Mesendoderm (in vitro differentiated cells): ENCODE measurements around the gene ATP2B1. TPM values are rescaled to one million over a fixed set of nuclear protein-coding genes. Genes with fewer than 3 reads are reported as not detected.

ENCODE experiments used
- DNase-seq: peaks from one replicate; pipeline ENCODE4 v3.0.0; 2013
- H2AK5ac ChIP-seq: 2 replicates; pipeline ENCODE4 v1.6.1; 2013; ENCODE audit warnings: low read length, inconsistent platforms
- H2BK120ac ChIP-seq: 2 replicates; pipeline ENCODE4 v1.6.1; 2013; ENCODE audit warnings: low read depth, mild to moderate bottlenecking, low read length, moderate library complexity, mixed read lengths
- H2BK15ac ChIP-seq: replicated peaks from 2 replicates; pipeline ENCODE4 v1.6.1; 2013; ENCODE audit warnings: low read depth, mild to moderate bottlenecking, moderate library complexity
- H2BK5ac ChIP-seq: 2 replicates; pipeline ENCODE4 v1.6.1; 2013; ENCODE audit warnings: low read length, inconsistent platforms
- H3K18ac ChIP-seq: 2 replicates; pipeline ENCODE4 v1.6.1; 2013; ENCODE audit warnings: mild to moderate bottlenecking, low read length, mixed read lengths
- H3K23ac ChIP-seq: one replicate; pipeline ENCODE4 v1.6.1; 2013; ENCODE audit warnings: low read length
- H3K27ac ChIP-seq: 2 replicates; pipeline ENCODE4 v1.5.1; 2013; ENCODE audit warnings: low read depth, mild to moderate bottlenecking, inconsistent platforms, low read length, moderate library complexity
- H3K27me3 ChIP-seq: 2 replicates; pipeline ENCODE4 v1.6.1; 2013; ENCODE audit warnings: low read length, control low read depth, mild to moderate bottlenecking, inconsistent platforms; ENCODE audit not compliant: insufficient read depth, poor library complexity
- H3K36me3 ChIP-seq: 2 replicates; pipeline ENCODE4 v1.6.1; 2013; ENCODE audit warnings: low read length, inconsistent platforms; ENCODE audit not compliant: control insufficient read depth, insufficient read depth
- H3K4ac ChIP-seq: one replicate; pipeline ENCODE4 v1.6.1; 2013; ENCODE audit warnings: low read depth, mild to moderate bottlenecking, low read length, moderate library complexity
- H3K4me1 ChIP-seq: 2 replicates; pipeline ENCODE4 v1.6.1; 2013; ENCODE audit warnings: low read depth, low read length, inconsistent platforms; ENCODE audit not compliant: control insufficient read depth
- H3K4me2 ChIP-seq: 2 replicates; pipeline ENCODE4 v1.6.1; 2013; ENCODE audit warnings: low read length
- H3K4me3 ChIP-seq: 2 replicates; pipeline ENCODE4 v1.5.1; 2013; ENCODE audit warnings: mild to moderate bottlenecking, low read length
- H3K56ac ChIP-seq: one replicate; pipeline ENCODE4 v1.6.1; 2013; ENCODE audit warnings: low read length
- H3K79me1 ChIP-seq: 2 replicates; pipeline ENCODE4 v1.6.1; 2013; ENCODE audit warnings: low read length, inconsistent platforms
- H3K79me2 ChIP-seq: 2 replicates; pipeline ENCODE4 v1.6.1; 2013; ENCODE audit warnings: mild to moderate bottlenecking, low read length; ENCODE audit not compliant: control insufficient read depth, insufficient read depth
- H3K9ac ChIP-seq: 2 replicates; pipeline ENCODE4 v1.6.1; 2013; ENCODE audit warnings: low read length, inconsistent platforms
- H4K5ac ChIP-seq: one replicate; pipeline ENCODE4 v1.6.1; 2013; ENCODE audit warnings: low read length
- H4K8ac ChIP-seq: one replicate; pipeline ENCODE4 v1.6.1; 2013; ENCODE audit warnings: low read depth, mild to moderate bottlenecking, control low read depth, low read length, moderate library complexity
- WGBS: extraction: QIAGEN DNeasy Blood & Tissue Kit; methylation state at CpG from one replicate; pipeline ENCODE4 v1.1.7; 2013; ENCODE audit warnings: low lambda C conversion rate, missing lambda C conversion rate; ENCODE audit not compliant: insufficient coverage; ENCODE audit errors: extremely low coverage; 5-methylcytosine and 5-hydroxymethylcytosine counted together
- small RNA-seq: library from polyadenylated mRNA; stranded (forward); fragments of <200 nt; extraction: miRNeasy Mini kit (QIAGEN cat#:217004); gene quantifications from one replicate; pipeline ENCODE3, GENCODE V24; 2013; ENCODE audit not compliant: insufficient read depth

The ATP2B1 gene

DNA sequence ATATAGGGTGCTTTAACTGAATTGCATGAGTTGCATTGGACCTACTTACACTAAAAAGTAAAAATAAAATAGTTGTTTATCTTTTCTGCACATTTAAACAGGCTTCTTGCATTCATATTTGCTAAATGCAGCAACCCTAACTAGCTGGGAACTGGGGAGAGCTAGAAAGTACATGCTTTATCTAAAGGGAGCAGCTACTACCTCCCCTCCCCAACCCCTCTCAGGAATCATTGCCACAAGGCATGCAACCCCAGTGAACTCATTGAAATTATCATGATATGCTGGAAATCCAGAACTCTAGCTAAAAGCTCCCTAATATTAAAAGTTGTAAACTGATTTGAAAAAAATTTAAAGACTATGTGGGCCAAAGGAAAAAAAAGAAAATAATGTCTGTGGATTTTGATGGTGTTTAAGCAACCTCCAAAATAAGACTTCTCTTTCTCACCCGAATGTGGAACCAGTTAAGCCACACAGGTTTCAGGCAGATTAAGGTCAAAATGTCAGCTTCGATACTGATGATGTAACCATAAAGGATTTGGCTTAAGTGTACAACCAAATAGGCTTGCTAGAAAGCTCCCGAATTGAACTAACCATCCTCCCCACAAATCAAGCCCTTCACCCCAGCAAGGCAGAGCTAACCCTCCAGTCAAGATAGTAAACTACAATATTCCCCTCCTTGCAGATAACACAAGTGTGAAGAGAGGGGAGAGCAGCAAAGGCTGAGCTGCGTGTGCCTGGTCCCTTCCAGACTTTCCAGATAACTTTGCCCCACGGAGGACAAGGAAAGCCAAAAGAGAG lies 169.0 kb downstream of the ATP2B1 start:
- H2BK5ac ChIP-seq: no peak overlapping the region
- no peaks in the 10 kb centered on the region for H3K79me2 ChIP-seq
- H4K8ac ChIP-seq: no peak overlapping the region
- H3K27ac ChIP-seq: no peak overlapping the region
- H3K56ac ChIP-seq: no peak overlapping the region
- H3K18ac ChIP-seq: no peak overlapping the region
- no peak overlapping the region for H3K4me3 ChIP-seq
- no peak for DNase-seq
- H3K36me3 ChIP-seq: no peaks in the 10 kb centered on the region
- no peak overlapping the region for H4K5ac ChIP-seq
- H3K4ac ChIP-seq: no peak overlapping the region
- H3K23ac ChIP-seq: no peak overlapping the region
- no peak overlapping the region for H2BK120ac ChIP-seq
- peaks cover 3% of the 10 kb centered on the region for H3K4me1 ChIP-seq
- H2BK15ac ChIP-seq: no peak overlapping the region
- no peaks in the 10 kb centered on the region for H3K79me1 ChIP-seq
- H3K9ac ChIP-seq: no peak overlapping the region
- no peaks in the 10 kb centered on the region for H3K27me3 ChIP-seq
- no peak overlapping the region for H2AK5ac ChIP-seq
- no peak overlapping the region for H3K4me2 ChIP-seq
- no CpG with 5 or more reads among the region's 5 CpGs for WGBS

DNA sequence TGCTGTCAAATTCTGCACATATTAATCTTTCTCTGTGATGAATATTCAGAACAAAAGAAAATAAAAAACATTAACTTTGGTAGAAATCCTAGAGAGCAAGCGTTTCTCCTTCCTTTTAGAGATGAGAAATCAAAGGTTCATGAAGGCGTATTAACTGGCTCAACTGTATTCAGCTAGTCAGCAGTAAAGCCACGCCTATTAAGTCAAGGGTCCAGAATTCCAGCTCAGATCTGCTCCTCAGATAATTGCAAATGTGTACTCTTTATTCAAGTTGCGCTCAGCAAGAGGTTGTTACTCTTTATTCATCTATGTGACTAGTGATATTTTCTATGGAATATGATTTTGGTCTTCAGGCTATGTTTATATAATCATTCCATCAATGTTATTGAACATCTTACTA lies 169.7 kb downstream of the ATP2B1 start:
- no peak overlapping the region for H3K4me2 ChIP-seq
- no peak overlapping the region for H3K18ac ChIP-seq
- no CpG with 5 or more reads among the region's 4 CpGs for WGBS
- no peak overlapping the region for H4K5ac ChIP-seq
- no peaks in the 10 kb centered on the region for H3K79me1 ChIP-seq
- no peak overlapping the region for H3K9ac ChIP-seq
- no peak overlapping the region for H4K8ac ChIP-seq
- no peak overlapping the region for H3K56ac ChIP-seq
- no peak overlapping the region for H3K4ac ChIP-seq
- H2BK15ac ChIP-seq: no peak overlapping the region
- H2BK5ac ChIP-seq: no peak overlapping the region
- no peaks in the 10 kb centered on the region for H3K79me2 ChIP-seq
- no peak for DNase-seq
- no peak overlapping the region for H3K27ac ChIP-seq
- peaks cover 3% of the 10 kb centered on the region for H3K4me1 ChIP-seq
- no peak overlapping the region for H3K23ac ChIP-seq
- H3K36me3 ChIP-seq: no peaks in the 10 kb centered on the region
- H2AK5ac ChIP-seq: no peak overlapping the region
- H3K4me3 ChIP-seq: no peak overlapping the region
- no peaks in the 10 kb centered on the region for H3K27me3 ChIP-seq
- H2BK120ac ChIP-seq: no peak overlapping the region

Small RNAs within 50 kb of the gene (small RNA-seq; reads per million reads assigned to genes)
- gene AC025034.2: not detected
- not detected for gene RNA5SP365
- not detected for gene RNU6-148P
